Calu3 (cell line): ENCODE measurements around the gene LARP1B. TPM values are rescaled to one million over a fixed set of nuclear protein-coding genes. Genes with fewer than 3 reads are reported as not detected.
A peak's percentile ranks its signal among the peaks of the same experiment; 100 is the strongest.

ENCODE experiments used
- BruUV-seq: library from RNA; stranded (reverse); fragments of 400-500 nt; replicated peaks from 2 replicates; lab custom pipeline; 2021; lab: Mats Ljungman, UMichigan
- CTCF ChIA-PET: fragments of 300-600 bp; sonication (Branson Sonifier 250); formaldehyde crosslinking; loops from one replicate; lab custom pipeline; 2022; ENCODE audit warnings: antibody characterized with exemption; lab: Charles Lee
- DNase-seq: peaks from one replicate; pipeline ENCODE4 v3.0.0; 2022
- H3K27ac Mint-ChIP-seq: one replicate; pipeline ENCODE4 v1.8.0; 2022; ENCODE audit warnings: mixed read lengths; ENCODE audit not compliant: unreplicated experiment
- H3K27me3 Mint-ChIP-seq: one replicate; pipeline ENCODE4 v1.8.0; 2022; ENCODE audit warnings: mixed read lengths; ENCODE audit not compliant: unreplicated experiment
- H3K36me3 Mint-ChIP-seq: one replicate; pipeline ENCODE4 v1.8.0; 2022; ENCODE audit warnings: mild to moderate bottlenecking, moderate library complexity, mixed read lengths; ENCODE audit not compliant: insufficient read depth, unreplicated experiment
- H3K4me1 Mint-ChIP-seq: one replicate; pipeline ENCODE4 v1.8.0; 2022; ENCODE audit warnings: mild to moderate bottlenecking, low read depth, mixed read lengths; ENCODE audit not compliant: unreplicated experiment
- H3K4me3 Mint-ChIP-seq: one replicate; pipeline ENCODE4 v1.8.0; 2022; ENCODE audit warnings: mild to moderate bottlenecking, low read depth, moderate library complexity, mixed read lengths; ENCODE audit not compliant: unreplicated experiment
- H3K9me3 Mint-ChIP-seq: one replicate; pipeline ENCODE4 v1.8.0; 2022; ENCODE audit warnings: low read depth, mixed read lengths; ENCODE audit not compliant: unreplicated experiment
- intact Hi-C: fragments of 100-400 bp; cut with micrococcal nuclease; formaldehyde crosslinking; loops from one replicate; pipeline ENCODE4 v1.10.0; 2022; ENCODE audit not compliant: unreplicated experiment
- total RNA-seq: library from RNA; stranded (reverse); gene quantifications from 2 replicates; pipeline ENCODE4 v1.2.3, GENCODE V29; 2022
- TF ChIP-seq, protein P1 (sequence below): fragments of 200-600 bp; IDR thresholded peaks from one replicate; pipeline ENCODE4 v1.8.0; 2022; ENCODE audit warnings: antibody characterized with exemption; ENCODE audit not compliant: unreplicated experiment

Gene LARP1B
- total RNA-seq, 1 experiment from 2014 or later, result 19.7 TPM

DNA sequence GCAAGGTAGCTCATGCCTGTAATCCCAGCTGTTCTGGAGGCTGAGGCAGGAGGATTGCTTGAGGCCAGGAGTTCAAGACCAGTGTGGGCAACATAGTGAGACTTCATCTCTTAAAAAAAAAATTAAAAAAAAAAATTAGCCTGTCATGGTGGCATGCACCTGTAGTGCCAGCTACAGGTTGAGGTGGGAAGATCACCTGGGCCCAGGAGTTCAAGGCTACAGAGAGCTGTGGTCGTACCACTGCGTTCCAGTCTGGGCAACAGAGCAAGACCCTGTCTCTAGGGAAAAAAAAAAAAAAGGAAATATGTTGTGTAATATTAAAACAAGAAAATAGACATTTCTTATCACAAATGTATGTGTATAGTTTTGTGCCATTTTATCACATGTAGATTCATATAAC, 97.8 kb downstream of the LARP1B start:
- Mint-ChIP-seq H3K4me3 (no peak overlapping the region), H3K36me3 (peaks cover 4% of the 10 kb centered on the region), H3K4me1 (peaks cover 31% of the 10 kb centered on the region), H3K27me3 (no peaks in the 10 kb centered on the region), H3K9me3 (peaks cover 3% of the 10 kb centered on the region), H3K27ac (no peak overlapping the region)
- TF ChIP-seq, protein P1, sequence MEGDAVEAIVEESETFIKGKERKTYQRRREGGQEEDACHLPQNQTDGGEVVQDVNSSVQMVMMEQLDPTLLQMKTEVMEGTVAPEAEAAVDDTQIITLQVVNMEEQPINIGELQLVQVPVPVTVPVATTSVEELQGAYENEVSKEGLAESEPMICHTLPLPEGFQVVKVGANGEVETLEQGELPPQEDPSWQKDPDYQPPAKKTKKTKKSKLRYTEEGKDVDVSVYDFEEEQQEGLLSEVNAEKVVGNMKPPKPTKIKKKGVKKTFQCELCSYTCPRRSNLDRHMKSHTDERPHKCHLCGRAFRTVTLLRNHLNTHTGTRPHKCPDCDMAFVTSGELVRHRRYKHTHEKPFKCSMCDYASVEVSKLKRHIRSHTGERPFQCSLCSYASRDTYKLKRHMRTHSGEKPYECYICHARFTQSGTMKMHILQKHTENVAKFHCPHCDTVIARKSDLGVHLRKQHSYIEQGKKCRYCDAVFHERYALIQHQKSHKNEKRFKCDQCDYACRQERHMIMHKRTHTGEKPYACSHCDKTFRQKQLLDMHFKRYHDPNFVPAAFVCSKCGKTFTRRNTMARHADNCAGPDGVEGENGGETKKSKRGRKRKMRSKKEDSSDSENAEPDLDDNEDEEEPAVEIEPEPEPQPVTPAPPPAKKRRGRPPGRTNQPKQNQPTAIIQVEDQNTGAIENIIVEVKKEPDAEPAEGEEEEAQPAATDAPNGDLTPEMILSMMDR, result no peak
- BruUV-seq, result no TSS peak
- CTCF ChIA-PET, result interaction anchor here (0.7 kb wide), 1 partner anchor 13 kb away, joined by 3 read pairs; no protein-coding TSS in a partner anchor
- intact Hi-C loops, result no loop called here
- no peak for DNase-seq

GRCh38 chr4:128159967-128160366, 98.9 kb downstream of the LARP1B start:
- CTCF ChIA-PET, result no interaction called here
- peaks cover 4% of the 10 kb centered on the region for H3K36me3 Mint-ChIP-seq
- no TSS peak for BruUV-seq
- DNase-seq, result no peak
- intact Hi-C loops, result no loop called here
- TF ChIP-seq, protein P1, result no peak
- H3K9me3 Mint-ChIP-seq, result peaks cover 3% of the 10 kb centered on the region
- no peak overlapping the region for H3K4me3 Mint-ChIP-seq
- H3K27me3 Mint-ChIP-seq, result no peaks in the 10 kb centered on the region
- H3K27ac Mint-ChIP-seq, result no peak overlapping the region
- peaks cover 31% of the 10 kb centered on the region for H3K4me1 Mint-ChIP-seq

GRCh38 chr4:128161138-128161537, 100.0 kb downstream of the LARP1B start:
- intact Hi-C loops, result no loop called here
- Mint-ChIP-seq H3K27ac (no peak overlapping the region), H3K4me1 (peaks cover 31% of the 10 kb centered on the region), H3K36me3 (peaks cover 4% of the 10 kb centered on the region), H3K9me3 (peaks cover 3% of the 10 kb centered on the region), H3K27me3 (no peaks in the 10 kb centered on the region), H3K4me3 (no peak overlapping the region)
- CTCF ChIA-PET, result no interaction called here
- no TSS peak for BruUV-seq
- no peak for DNase-seq
- TF ChIP-seq, protein P1, result no peak

DNA sequence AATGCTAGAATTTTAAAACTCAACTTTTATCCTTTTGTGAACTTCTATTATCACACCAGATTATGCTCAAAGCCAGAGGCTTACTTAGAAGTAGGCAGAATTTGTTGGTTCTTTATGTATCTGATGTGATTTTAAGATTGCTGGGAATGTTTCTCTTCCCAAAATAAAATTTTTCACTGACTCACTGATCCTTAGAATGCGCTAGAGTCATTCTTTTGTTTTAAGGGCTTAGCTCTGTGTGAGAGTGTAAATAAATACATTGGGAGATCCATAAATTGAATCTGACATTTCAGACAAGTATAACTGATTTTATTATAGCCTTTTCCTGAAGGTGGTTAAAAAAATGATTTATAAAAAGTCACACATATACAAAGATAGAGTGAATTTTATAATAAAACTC, 101.3 kb downstream of the LARP1B start:
- TF ChIP-seq, protein P1, result no peak
- Mint-ChIP-seq H3K9me3 (no peaks in the 10 kb centered on the region), H3K27me3 (no peaks in the 10 kb centered on the region), H3K27ac (peak overlapping the region; percentile 77), H3K36me3 (peaks cover 4% of the 10 kb centered on the region), H3K4me3 (no peak overlapping the region), H3K4me1 (peaks cover 31% of the 10 kb centered on the region)
- CTCF ChIA-PET, result interaction anchor here (0.5 kb wide), 1 partner anchor 1352 kb away, joined by 4 read pairs; no protein-coding TSS in a partner anchor
- no TSS peak for BruUV-seq
- DNase-seq, result no peak
- intact Hi-C loops, result no loop called here
